Endothelial cell (in vitro differentiated cells): ENCODE measurements around the gene FAM200B. TPM values are rescaled to one million over a fixed set of nuclear protein-coding genes. Genes with fewer than 3 reads are reported as not detected.

Experiments used
- DNase-seq: peaks from one replicate; pipeline ENCODE4 v3.0.0; 2021; ENCODE audit warnings: low spot score
- H3K27ac Mint-ChIP-seq: one replicate; pipeline ENCODE4 v1.8.0; 2021; ENCODE audit warnings: mixed read lengths, inconsistent platforms; ENCODE audit not compliant: unreplicated experiment
- H3K27me3 Mint-ChIP-seq: one replicate; pipeline ENCODE4 v1.8.0; 2021; ENCODE audit warnings: mild to moderate bottlenecking, moderate library complexity, mixed read lengths, inconsistent platforms; ENCODE audit not compliant: unreplicated experiment
- H3K36me3 Mint-ChIP-seq: one replicate; pipeline ENCODE4 v1.8.0; 2021; ENCODE audit warnings: mild to moderate bottlenecking, low read depth, mixed read lengths, inconsistent platforms; ENCODE audit not compliant: unreplicated experiment
- H3K4me1 Mint-ChIP-seq: one replicate; pipeline ENCODE4 v1.8.0; 2021; ENCODE audit warnings: mild to moderate bottlenecking, mixed read lengths, inconsistent platforms; ENCODE audit not compliant: unreplicated experiment
- H3K4me3 Mint-ChIP-seq: one replicate; pipeline ENCODE4 v1.8.0; 2021; ENCODE audit warnings: mild to moderate bottlenecking, mixed read lengths, inconsistent platforms; ENCODE audit not compliant: unreplicated experiment
- H3K9me3 Mint-ChIP-seq: one replicate; pipeline ENCODE4 v1.8.0; 2021; ENCODE audit warnings: mixed read lengths, inconsistent platforms; ENCODE audit not compliant: unreplicated experiment
- total RNA-seq: library from RNA; stranded (reverse); fragmentation: NEBNext Ultra II Directional; extraction: Animal tissue kit (Norgen Biotek cat#: 25700); gene quantifications from one replicate; pipeline ENCODE4 v1.2.1, GENCODE V29; 2021; ENCODE audit not compliant: unreplicated experiment
- TF ChIP-seq, protein P1 (sequence below): fragments of 200-600 bp; sonication (generic); IDR thresholded peaks from one replicate; pipeline ENCODE4 v1.5.0; 2021; ENCODE audit warnings: antibody characterized with exemption; ENCODE audit not compliant: unreplicated experiment

Gene FAM200B
- total RNA-seq, 1 donor from 2014 or later, result 22.8 TPM

DNA sequence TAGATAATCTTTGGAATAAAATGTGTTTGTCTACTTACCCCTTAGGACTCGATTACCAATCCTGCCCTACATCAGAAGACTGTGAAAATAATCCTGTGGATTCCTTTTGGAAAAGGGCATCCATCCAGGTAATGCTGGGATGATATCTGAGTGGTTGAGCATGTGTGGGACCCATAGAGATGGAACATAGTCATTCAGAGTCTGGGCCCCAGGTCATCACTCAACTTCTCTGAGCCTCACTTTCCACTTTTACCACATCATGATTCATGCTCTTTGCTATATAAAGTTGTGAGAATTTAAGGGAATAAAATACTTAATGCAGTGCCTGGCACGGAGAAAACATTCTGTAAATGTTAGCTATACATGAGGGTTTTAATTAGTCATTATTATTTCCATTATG, 30.1 kb downstream of the FAM200B start:
- Mint-ChIP-seq H3K27ac (no peak overlapping the region), H3K9me3 (no peaks in the 10 kb centered on the region), H3K4me1 (no peaks in the 10 kb centered on the region), H3K4me3 (no peak overlapping the region), H3K27me3 (no peaks in the 10 kb centered on the region), H3K36me3 (no peaks in the 10 kb centered on the region)
- TF ChIP-seq, protein P1, sequence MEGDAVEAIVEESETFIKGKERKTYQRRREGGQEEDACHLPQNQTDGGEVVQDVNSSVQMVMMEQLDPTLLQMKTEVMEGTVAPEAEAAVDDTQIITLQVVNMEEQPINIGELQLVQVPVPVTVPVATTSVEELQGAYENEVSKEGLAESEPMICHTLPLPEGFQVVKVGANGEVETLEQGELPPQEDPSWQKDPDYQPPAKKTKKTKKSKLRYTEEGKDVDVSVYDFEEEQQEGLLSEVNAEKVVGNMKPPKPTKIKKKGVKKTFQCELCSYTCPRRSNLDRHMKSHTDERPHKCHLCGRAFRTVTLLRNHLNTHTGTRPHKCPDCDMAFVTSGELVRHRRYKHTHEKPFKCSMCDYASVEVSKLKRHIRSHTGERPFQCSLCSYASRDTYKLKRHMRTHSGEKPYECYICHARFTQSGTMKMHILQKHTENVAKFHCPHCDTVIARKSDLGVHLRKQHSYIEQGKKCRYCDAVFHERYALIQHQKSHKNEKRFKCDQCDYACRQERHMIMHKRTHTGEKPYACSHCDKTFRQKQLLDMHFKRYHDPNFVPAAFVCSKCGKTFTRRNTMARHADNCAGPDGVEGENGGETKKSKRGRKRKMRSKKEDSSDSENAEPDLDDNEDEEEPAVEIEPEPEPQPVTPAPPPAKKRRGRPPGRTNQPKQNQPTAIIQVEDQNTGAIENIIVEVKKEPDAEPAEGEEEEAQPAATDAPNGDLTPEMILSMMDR, result no peak
- DNase-seq, result no peak

DNA sequence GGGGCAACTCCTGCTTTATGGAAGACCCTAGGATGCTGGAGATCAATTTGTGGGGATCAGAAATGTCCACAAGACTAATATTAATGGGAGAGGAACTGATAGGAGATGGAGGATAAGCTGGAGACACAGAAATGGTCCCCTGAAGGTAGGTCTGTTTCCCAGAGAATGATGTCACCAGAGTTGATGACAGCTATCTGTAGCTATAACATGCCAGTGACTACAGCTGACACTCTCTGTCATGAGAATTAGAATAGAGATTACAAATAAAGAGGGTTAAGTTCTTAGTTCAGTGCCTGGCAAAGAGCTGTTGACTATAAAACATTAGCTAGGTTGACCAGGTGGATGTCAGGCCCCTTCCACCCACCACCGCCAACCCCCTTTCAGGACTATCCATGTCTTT, 30.6 kb downstream of the FAM200B start:
- Mint-ChIP-seq H3K4me3 (no peak overlapping the region), H3K27me3 (no peaks in the 10 kb centered on the region), H3K27ac (no peak overlapping the region), H3K9me3 (no peaks in the 10 kb centered on the region), H3K36me3 (no peaks in the 10 kb centered on the region), H3K4me1 (no peaks in the 10 kb centered on the region)
- TF ChIP-seq, protein P1, result no peak
- no peak for DNase-seq

DNA sequence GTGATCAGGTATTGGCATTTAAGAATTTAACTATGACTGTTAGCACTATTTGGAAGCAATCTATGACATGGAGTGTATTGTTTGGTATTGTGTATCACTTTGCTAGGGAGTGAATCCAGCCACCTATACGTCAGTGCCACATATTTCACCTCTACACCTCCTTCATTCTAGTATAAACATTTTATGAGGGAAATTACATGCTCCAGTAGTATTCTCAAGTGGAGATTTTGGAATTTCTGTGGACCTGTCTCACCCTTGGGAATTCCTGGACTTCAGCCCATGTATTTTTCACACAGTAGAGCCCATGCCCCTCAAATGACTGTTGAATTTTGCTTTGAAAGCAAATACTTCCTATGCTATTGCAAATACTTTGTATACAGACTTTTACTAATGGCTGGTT, 32.5 kb downstream of the FAM200B start:
- Mint-ChIP-seq H3K27me3 (no peaks in the 10 kb centered on the region), H3K4me1 (no peaks in the 10 kb centered on the region), H3K27ac (no peak overlapping the region), H3K36me3 (no peaks in the 10 kb centered on the region), H3K4me3 (no peak overlapping the region), H3K9me3 (no peaks in the 10 kb centered on the region)
- TF ChIP-seq, protein P1, result no peak
- no peak for DNase-seq

DNA sequence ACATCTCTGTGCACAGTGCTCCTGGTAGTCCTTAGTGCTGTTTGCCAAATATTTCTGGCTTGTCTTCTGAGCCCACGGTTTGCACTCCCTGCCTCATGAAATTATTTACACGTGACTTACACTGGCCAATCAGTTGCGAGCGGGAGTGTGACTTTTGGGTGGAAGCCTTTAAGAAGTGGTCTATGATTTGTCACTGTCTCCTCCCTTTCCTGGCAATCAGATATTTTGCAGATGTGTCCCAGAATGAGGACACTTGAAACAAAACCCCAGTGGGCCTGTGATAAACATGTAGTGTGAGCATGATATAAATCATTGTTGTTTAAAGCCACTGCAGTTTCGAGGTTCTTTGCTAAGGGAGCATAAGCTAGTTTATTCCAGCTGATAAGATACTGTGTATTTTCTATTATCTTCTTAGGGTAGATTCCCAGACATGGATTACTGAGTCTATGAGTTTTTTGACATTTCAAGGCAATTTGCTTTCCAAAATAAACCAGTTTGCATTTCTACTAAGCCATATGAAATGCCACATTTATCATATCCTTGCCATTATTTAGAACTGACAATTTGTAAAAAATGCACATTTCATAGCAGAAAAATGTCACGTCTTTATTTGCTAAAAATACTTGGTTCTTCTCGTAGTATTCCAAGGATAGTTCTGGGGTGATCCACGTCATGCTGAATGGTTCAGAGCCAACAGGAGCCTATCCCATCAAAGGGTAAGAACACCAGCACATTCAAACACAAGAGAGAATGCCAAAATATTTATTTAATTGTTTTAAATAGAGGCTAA, 33.2 kb downstream of the FAM200B start:
- TF ChIP-seq, protein P1, result no peak
- no peaks in the 10 kb centered on the region for H3K27me3 Mint-ChIP-seq
- peaks cover 3% of the 10 kb centered on the region for H3K36me3 Mint-ChIP-seq
- H3K9me3 Mint-ChIP-seq, result no peaks in the 10 kb centered on the region
- H3K4me3 Mint-ChIP-seq, result no peak overlapping the region
- no peaks in the 10 kb centered on the region for H3K4me1 Mint-ChIP-seq
- DNase-seq, result no peak
- H3K27ac Mint-ChIP-seq, result no peak overlapping the region

DNA sequence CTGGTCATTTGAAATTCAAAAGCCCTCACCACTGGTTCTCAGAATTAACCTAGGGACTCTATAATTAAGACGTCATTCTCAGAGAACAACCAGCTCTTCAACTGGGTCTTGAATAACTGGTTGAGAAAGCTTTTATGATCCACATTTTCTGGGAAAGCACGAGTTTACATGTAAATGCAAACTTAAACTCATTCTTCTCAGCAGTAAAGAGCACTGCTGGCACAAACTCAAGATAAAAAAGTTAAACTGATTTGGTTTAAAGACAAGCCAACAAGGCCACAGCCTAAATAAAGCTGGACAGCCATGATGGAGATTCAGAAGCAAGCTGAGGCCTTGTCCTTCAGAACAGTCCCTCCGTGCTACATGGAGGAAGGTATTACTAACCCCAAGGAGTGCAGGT, 34.5 kb downstream of the FAM200B start:
- Mint-ChIP-seq H3K36me3 (peaks cover 3% of the 10 kb centered on the region), H3K4me1 (no peaks in the 10 kb centered on the region), H3K4me3 (no peak overlapping the region), H3K27me3 (peaks cover 2% of the 10 kb centered on the region), H3K27ac (no peak overlapping the region), H3K9me3 (no peaks in the 10 kb centered on the region)
- TF ChIP-seq, protein P1, result no peak
- no peak for DNase-seq
